ENCODE data around the gene ELFN1. TPM values are rescaled to one million over a fixed set of nuclear protein-coding genes. Genes with fewer than 3 reads are reported as not detected.

Gene ELFN1
- total RNA-seq, 1 donor from 2014 or later, result 12.3 TPM

DNA sequence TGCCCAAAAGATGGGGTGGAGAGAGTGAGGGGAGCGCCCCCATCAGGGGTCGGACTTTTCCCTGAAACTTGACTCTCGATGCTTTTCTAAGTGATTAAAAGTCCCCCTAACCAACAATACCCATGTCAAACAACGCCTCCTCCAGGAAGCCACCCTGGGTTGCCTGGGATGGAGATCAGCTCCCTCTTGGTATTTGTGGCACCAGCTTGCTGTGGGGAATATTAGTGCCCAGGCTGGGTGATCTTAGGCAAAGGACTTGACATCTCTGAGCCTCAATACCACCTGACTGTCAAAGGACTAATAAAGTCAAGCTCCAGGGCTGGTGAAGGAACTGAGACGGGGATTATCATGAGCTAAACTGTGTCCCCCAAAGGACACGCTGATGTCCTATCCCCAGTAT lies 18.2 kb upstream of the ELFN1 start:
- H3K27me3 Mint-ChIP-seq, result peaks cover 19% of the 10 kb centered on the region
- no peaks in the 10 kb centered on the region for H3K36me3 Mint-ChIP-seq (ENCODE audit: insufficient read depth)
- H3K9me3 Mint-ChIP-seq (ENCODE audit: low read depth), result no peaks in the 10 kb centered on the region
- no peaks in the 10 kb centered on the region for H3K4me1 Mint-ChIP-seq (ENCODE audit: low read depth)
- DNase-seq (ENCODE audit: low spot score, unreplicated experiment), result no peak
- H3K27ac Mint-ChIP-seq, result no peak overlapping the region
- H3K4me3 Mint-ChIP-seq (ENCODE audit: low read depth), result no peak overlapping the region
- TF ChIP-seq, protein P1, sequence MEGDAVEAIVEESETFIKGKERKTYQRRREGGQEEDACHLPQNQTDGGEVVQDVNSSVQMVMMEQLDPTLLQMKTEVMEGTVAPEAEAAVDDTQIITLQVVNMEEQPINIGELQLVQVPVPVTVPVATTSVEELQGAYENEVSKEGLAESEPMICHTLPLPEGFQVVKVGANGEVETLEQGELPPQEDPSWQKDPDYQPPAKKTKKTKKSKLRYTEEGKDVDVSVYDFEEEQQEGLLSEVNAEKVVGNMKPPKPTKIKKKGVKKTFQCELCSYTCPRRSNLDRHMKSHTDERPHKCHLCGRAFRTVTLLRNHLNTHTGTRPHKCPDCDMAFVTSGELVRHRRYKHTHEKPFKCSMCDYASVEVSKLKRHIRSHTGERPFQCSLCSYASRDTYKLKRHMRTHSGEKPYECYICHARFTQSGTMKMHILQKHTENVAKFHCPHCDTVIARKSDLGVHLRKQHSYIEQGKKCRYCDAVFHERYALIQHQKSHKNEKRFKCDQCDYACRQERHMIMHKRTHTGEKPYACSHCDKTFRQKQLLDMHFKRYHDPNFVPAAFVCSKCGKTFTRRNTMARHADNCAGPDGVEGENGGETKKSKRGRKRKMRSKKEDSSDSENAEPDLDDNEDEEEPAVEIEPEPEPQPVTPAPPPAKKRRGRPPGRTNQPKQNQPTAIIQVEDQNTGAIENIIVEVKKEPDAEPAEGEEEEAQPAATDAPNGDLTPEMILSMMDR (IDR thresholded peaks at IDR 0.05; ENCODE audit: unreplicated experiment), result no peak

DNA sequence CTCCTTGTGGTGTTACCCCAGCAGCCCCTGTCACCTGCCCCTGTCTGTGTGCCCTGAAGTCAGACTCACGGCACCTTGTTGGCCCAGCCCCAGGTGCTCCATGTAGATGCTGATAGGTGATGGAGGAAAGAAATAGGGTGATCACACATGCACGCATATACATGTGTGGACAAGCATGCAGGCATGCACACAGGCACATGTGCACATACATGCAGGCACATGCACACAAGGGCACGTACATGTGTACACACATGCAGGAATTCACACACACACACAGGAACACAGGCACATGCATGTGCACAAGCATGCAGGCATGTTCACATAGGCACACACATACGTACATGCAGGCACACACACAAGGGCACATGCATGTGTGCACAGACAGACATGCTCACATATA lies 16.6 kb upstream of the ELFN1 start:
- TF ChIP-seq, protein P1 (IDR thresholded peaks at IDR 0.05; ENCODE audit: unreplicated experiment), result no peak
- Mint-ChIP-seq H3K27ac (no peak overlapping the region), H3K36me3 (ENCODE audit: insufficient read depth) (no peaks in the 10 kb centered on the region), H3K9me3 (ENCODE audit: low read depth) (no peaks in the 10 kb centered on the region), H3K4me3 (ENCODE audit: low read depth) (no peak overlapping the region), H3K4me1 (ENCODE audit: low read depth) (no peaks in the 10 kb centered on the region), H3K27me3 (peaks cover 30% of the 10 kb centered on the region)
- no peak for DNase-seq (ENCODE audit: low spot score, unreplicated experiment)

DNA sequence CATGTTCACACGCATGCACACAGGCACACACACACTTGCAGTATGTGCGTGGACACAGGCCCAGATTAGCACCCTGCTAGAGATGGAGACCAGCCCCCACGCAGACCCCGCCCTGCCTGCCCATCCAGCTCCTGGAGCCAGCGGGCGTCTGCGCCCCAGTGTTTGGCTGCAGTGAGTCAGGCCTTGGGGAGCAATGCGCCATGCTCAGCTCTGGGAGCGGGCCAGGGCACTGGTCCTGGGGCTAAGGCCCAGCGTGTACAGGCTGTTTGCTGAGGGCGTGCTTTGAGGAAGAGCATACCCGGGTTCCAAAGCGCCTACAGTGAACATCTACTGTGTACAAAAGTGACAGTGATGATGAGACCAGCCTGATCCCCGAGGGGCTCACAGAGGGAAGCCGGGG lies 16.0 kb upstream of the ELFN1 start:
- TF ChIP-seq, protein P1 (IDR thresholded peaks at IDR 0.05; ENCODE audit: unreplicated experiment), result no peak
- no peak for DNase-seq (ENCODE audit: low spot score, unreplicated experiment)
- no peaks in the 10 kb centered on the region for H3K36me3 Mint-ChIP-seq (ENCODE audit: insufficient read depth)
- H3K4me3 Mint-ChIP-seq (ENCODE audit: low read depth), result no peak overlapping the region
- H3K27me3 Mint-ChIP-seq, result peaks cover 29% of the 10 kb centered on the region
- H3K27ac Mint-ChIP-seq, result no peak overlapping the region
- no peaks in the 10 kb centered on the region for H3K4me1 Mint-ChIP-seq (ENCODE audit: low read depth)
- H3K9me3 Mint-ChIP-seq (ENCODE audit: low read depth), result no peaks in the 10 kb centered on the region

DNA sequence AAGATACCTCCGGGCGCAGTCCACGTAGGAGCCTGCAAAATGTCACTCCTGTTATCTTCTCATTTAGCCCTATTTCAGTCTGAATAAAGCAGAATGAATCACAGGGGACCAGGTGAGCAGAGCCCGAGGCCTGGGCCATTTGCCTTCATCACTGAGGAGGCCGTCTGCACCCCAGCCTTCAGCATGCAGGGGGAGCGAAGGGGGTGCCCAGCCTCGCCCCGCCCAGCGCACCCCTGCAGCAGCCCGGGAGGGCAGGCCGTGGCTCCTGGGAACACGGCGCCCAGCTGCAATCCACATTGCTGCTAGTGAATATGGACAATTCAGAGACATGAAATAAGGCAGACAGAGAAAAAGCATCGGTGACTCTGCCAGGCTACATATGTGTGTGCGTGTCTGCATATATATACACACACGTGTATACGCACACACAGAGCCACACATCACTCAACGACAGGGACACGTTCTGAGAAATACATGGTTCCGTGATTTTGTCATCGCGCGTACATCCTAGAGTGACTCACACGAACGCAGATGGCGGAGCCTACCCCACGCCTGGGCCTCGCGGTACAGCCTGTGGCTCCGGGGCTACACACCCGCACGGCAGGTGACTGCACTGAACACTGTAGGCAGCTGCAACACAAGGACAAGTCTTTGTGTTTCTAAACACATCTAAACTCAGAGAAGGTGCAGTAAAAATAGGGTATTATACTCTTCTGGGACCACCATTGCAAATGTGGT lies 15.2 kb upstream of the ELFN1 start:
- Mint-ChIP-seq H3K4me1 (ENCODE audit: low read depth) (no peaks in the 10 kb centered on the region), H3K27ac (no peak overlapping the region), H3K36me3 (ENCODE audit: insufficient read depth) (no peaks in the 10 kb centered on the region), H3K27me3 (peaks cover 28% of the 10 kb centered on the region), H3K4me3 (ENCODE audit: low read depth) (no peak overlapping the region), H3K9me3 (ENCODE audit: low read depth) (no peaks in the 10 kb centered on the region)
- DNase-seq (ENCODE audit: low spot score, unreplicated experiment), result no peak
- TF ChIP-seq, protein P1 (IDR thresholded peaks at IDR 0.05; ENCODE audit: unreplicated experiment), result no peak

DNA sequence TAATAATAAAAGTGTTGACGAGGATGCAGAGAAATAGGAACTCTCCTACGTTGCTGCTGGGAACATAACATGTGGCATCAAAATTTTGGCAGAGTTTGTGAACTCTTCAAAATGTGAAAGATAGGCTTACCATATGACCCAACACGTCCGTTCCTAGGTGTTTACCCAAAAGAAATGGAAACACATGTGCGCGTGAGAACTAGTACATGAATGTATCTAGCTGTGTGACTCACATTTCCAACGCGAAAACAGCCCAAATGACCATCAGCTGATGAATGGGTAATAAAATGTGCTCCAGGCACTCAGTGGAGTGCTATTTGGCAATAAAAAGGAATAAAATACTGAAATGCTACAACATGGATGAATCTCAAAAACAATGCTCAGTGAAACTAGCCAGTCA lies 10.4 kb upstream of the ELFN1 start:
- H3K27ac Mint-ChIP-seq, result no peak overlapping the region
- H3K27me3 Mint-ChIP-seq, result peaks cover 62% of the 10 kb centered on the region
- no peak overlapping the region for H3K4me3 Mint-ChIP-seq (ENCODE audit: low read depth)
- TF ChIP-seq, protein P1 (IDR thresholded peaks at IDR 0.05; ENCODE audit: unreplicated experiment), result no peak
- peaks cover 2% of the 10 kb centered on the region for H3K4me1 Mint-ChIP-seq (ENCODE audit: low read depth)
- no peaks in the 10 kb centered on the region for H3K9me3 Mint-ChIP-seq (ENCODE audit: low read depth)
- H3K36me3 Mint-ChIP-seq (ENCODE audit: insufficient read depth), result no peaks in the 10 kb centered on the region
- no peak for DNase-seq (ENCODE audit: low spot score, unreplicated experiment)

Measured in progenitor cell of endocrine pancreas (in vitro differentiated cells).